HCT116 (cell line): Measurements from ENCODE around the gene ANKMY2. TPM values are rescaled to one million over a fixed set of nuclear protein-coding genes. Genes with fewer than 3 reads are reported as not detected.

Experiments
- ATAC-seq: fragments of 200-7000 bp; cut with Tn5 transposase; 2 replicates; pipeline ENCODE4 v1.9.1; 2020; ENCODE audit warnings: mild to moderate bottlenecking, moderate library complexity
- BruUV-seq: library from RNA; stranded (reverse); fragments of 400-500 nt; replicated peaks from 2 replicates; lab custom pipeline; 2021; lab: Mats Ljungman, UMichigan
- CTCF ChIA-PET: fragments of 300-600 bp; sonication (Branson Sonifier 250); formaldehyde crosslinking; loops from one replicate; lab custom pipeline; 2021; ENCODE audit warnings: antibody characterized with exemption; lab: Charles Lee
- POLR2A ChIA-PET: fragments of 300-600, 350-600 bp; sonication (Branson Sonifier 250); formaldehyde crosslinking; loops from one replicate; lab custom pipeline; 2021; ENCODE audit warnings: antibody characterized with exemption; lab: Charles Lee
- RAD21 ChIA-PET, 2 experiments: fragments of 300-600 bp; sonication (Branson Sonifier 250); formaldehyde crosslinking; loops; one replicate each; lab custom pipeline; 2023; ENCODE audit warnings: low total read pairs in 2 of 2; ENCODE audit not compliant: uncharacterized antibody in 2 of 2, unreplicated experiment in 2 of 2, low non-redundant PET in 1 of 2; lab: Charles Lee
- DNase-seq: peaks from one replicate; pipeline ENCODE4 v3.0.0-alpha.2; 2010; ENCODE audit warnings: low read depth, low spot score
- H2AFZ ChIP-seq: fragments of 200-600 bp; shearing (Covaris generic), sonication (generic); 2 replicates; pipeline ENCODE4 v1.6.1; 2017; ENCODE audit warnings: low read depth, mixed run types, mixed read lengths, antibody characterized with exemption, low read length; ENCODE audit not compliant: poor library complexity, severe bottlenecking
- H3K27ac ChIP-seq: 2 replicates; pipeline ENCODE4 v1.5.1; 2012; ENCODE audit warnings: low read depth, low read length
- H3K27me3 ChIP-seq: fragments of 200-600 bp; sonication (generic); 2 replicates; pipeline ENCODE4 v1.6.1; 2016; ENCODE audit warnings: mixed run types, low read length, mixed read lengths; ENCODE audit not compliant: insufficient read depth
- H3K36me3 ChIP-seq, 2 experiments: fragments of 200-500 bp in 1 of 2; fragments of 200-600 bp in 1 of 2; sonication (Bioruptor generic) in 1 of 2; sonication (generic) in 1 of 2; 2 replicates each; pipeline versions ENCODE4 v1.5.1 to v1.6.1; 2014 to 2016; ENCODE audit warnings: low read length in 2 of 2, inconsistent platforms in 1 of 2, mixed read lengths in 1 of 2, mixed run types in 1 of 2; ENCODE audit not compliant: insufficient read depth in 2 of 2, control insufficient read depth in 1 of 2
- H3K4me1 ChIP-seq, 2 experiments: fragments of 200-600 bp in 1 of 2; sonication (generic) in 1 of 2; 2 replicates each; pipeline versions ENCODE4 v1.5.1 to v1.6.1; 2012 to 2017; ENCODE audit warnings: low read length in 2 of 2, inconsistent platforms in 1 of 2, mild to moderate bottlenecking in 1 of 2, mixed read lengths in 1 of 2, mixed run types in 1 of 2, moderate library complexity in 1 of 2; ENCODE audit not compliant: insufficient read depth in 2 of 2, control insufficient read depth in 1 of 2
- H3K4me2 ChIP-seq: fragments of 200-600 bp; sonication (generic); 2 replicates; pipeline ENCODE4 v1.6.1; 2017; ENCODE audit warnings: mixed run types, low read length, mixed read lengths
- H3K4me3 ChIP-seq, 2 experiments: fragments of 200-600 bp in 1 of 2; sonication (generic) in 1 of 2; replicated peaks in 1 of 2; 2 replicates each; pipeline ENCODE4 v1.5.1; 2011 to 2016; ENCODE audit warnings: low read length in 2 of 2, control low read depth in 1 of 2, low read depth in 1 of 2, mild to moderate bottlenecking in 1 of 2, mixed read lengths in 1 of 2, mixed run types in 1 of 2
- H3K79me2 ChIP-seq: fragments of 200-600 bp; sonication (generic); 2 replicates; pipeline ENCODE4 v1.6.1; 2017; ENCODE audit warnings: mild to moderate bottlenecking, mixed run types, low read length, moderate library complexity, mixed read lengths; ENCODE audit not compliant: insufficient read depth
- H3K9ac ChIP-seq: fragments of 200-600 bp; sonication (generic); 2 replicates; pipeline ENCODE4 v1.6.1; 2016; ENCODE audit warnings: low read length, mixed read lengths
- H3K9me2 ChIP-seq: fragments of 200-600 bp; sonication (generic), shearing (Covaris generic); 2 replicates; pipeline ENCODE4 v1.6.1; 2017; ENCODE audit warnings: mixed run types, mild to moderate bottlenecking, moderate library complexity; ENCODE audit not compliant: insufficient read depth
- H3K9me3 ChIP-seq, 2 experiments: fragments of 200-500 bp in 1 of 2; fragments of 200-600 bp in 1 of 2; sonication (Bioruptor generic) in 1 of 2; sonication (generic) in 1 of 2; 2 replicates each; pipeline ENCODE4 v1.6.1; 2014 to 2017; ENCODE audit warnings: low read length in 2 of 2, mixed read lengths in 2 of 2, inconsistent platforms in 1 of 2, low read depth in 1 of 2, mild to moderate bottlenecking in 1 of 2, mixed run types in 1 of 2, moderate library complexity in 1 of 2; ENCODE audit not compliant: control insufficient read depth in 1 of 2, insufficient read depth in 1 of 2
- H4K20me1 ChIP-seq: fragments of 200-600 bp; sonication (generic), shearing (Covaris generic); 2 replicates; pipeline ENCODE4 v1.6.1; 2017; ENCODE audit warnings: mixed run types, mild to moderate bottlenecking, moderate library complexity; ENCODE audit not compliant: insufficient read depth
- CBX3 ChIP-seq: IDR thresholded peaks from 2 replicates; pipeline ENCODE4 v1.6.1; 2012; ENCODE audit warnings: low read depth
- CEBPB ChIP-seq: IDR thresholded peaks from 2 replicates; pipeline ENCODE4 v1.6.1; 2012; ENCODE audit warnings: low read depth
- EZH2 ChIP-seq: fragments of 200-600 bp; sonication (generic); IDR thresholded peaks from 2 replicates; pipeline ENCODE4 v1.6.1; 2017; ENCODE audit warnings: antibody characterized with exemption, mixed run types
- FOSL1 ChIP-seq: IDR thresholded peaks from 2 replicates; pipeline ENCODE4 v1.6.1; 2012; ENCODE audit warnings: low read depth
- JUND ChIP-seq: IDR thresholded peaks from 2 replicates; pipeline ENCODE4 v1.6.1; 2012
- RAD21 ChIP-seq: IDR thresholded peaks from 2 replicates; pipeline ENCODE4 v1.6.1; 2012; ENCODE audit warnings: low read depth, mild to moderate bottlenecking
- SRF ChIP-seq: IDR thresholded peaks from 2 replicates; pipeline ENCODE4 v1.6.1; 2012; ENCODE audit warnings: low read depth
- TCF7L2 ChIP-seq: IDR thresholded peaks from 2 replicates; pipeline ENCODE4 v1.7.0; 2011; ENCODE audit warnings: borderline replicate concordance, inconsistent platforms; ENCODE audit not compliant: insufficient read depth, insufficient read length; ENCODE audit errors: extremely low read depth
- YY1 ChIP-seq: IDR thresholded peaks from 2 replicates; pipeline ENCODE4 v1.6.1; 2011; ENCODE audit warnings: low read length, low read depth, moderate library complexity, mild to moderate bottlenecking; ENCODE audit not compliant: insufficient replicate concordance; ENCODE audit errors: extremely low read depth
- intact Hi-C: fragments of 100-400 bp; cut with micrococcal nuclease; formaldehyde crosslinking; loops from 2 replicates; pipeline ENCODE4 v1.10.0; 2022
- total RNA-seq: library from RNA; stranded (reverse); gene quantifications from one replicate; pipeline ENCODE4 v1.2.1, GENCODE V29; 2021; ENCODE audit not compliant: unreplicated experiment
- TF ChIP-seq, protein P1 (sequence below), 3 experiments: fragments of 200-600 bp in 1 of 3; sonication (generic) in 1 of 3; IDR thresholded peaks in 2 of 3; conservative IDR thresholded peaks in 1 of 3; 2 replicates each; pipeline ENCODE4 v1.5.1; 2012 to 2017; ENCODE audit warnings: low read depth in 2 of 3, low read length in 2 of 3, antibody characterized with exemption in 1 of 3, borderline replicate concordance in 1 of 3, control low read depth in 1 of 3, mild to moderate bottlenecking in 1 of 3, mixed read lengths in 1 of 3, mixed run types in 1 of 3, moderate library complexity in 1 of 3; ENCODE audit not compliant: insufficient read depth in 1 of 3
- TF ChIP-seq, protein P2 (sequence below): IDR thresholded peaks from 2 replicates; pipeline ENCODE4 v1.6.1; 2012
- TF ChIP-seq, protein P3 (sequence below): IDR thresholded peaks from 2 replicates; pipeline ENCODE4 v1.6.1; 2012

ANKMY2 gene
- total RNA-seq, 1 experiment from 2014 or later, result 24.9 TPM

DNA sequence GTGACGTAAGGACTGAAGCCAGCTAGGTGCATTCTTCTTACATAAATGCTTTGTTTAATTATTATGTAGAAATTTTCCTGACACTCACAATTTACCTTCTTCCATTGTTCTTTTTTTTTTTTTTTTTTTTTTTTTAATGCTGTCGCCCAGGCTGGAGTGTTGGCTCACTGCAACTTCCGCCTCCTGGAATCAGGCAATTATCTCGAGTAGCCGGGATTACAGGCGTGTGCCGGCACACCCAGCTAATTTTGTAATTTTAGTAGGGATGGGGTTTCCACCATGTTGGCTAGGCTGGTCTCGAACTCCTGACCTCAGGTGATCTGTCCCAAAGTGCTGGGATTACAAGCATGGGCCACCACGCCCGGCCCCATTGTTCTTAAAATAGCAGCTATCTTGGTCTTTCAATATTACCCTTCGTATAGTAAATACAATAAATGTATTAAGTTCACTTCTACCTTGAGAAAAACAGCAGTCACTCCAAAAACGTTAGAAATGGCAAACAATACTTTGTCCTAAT is 32.5 kb upstream of the ANKMY2 start:
- ChIA-PET RAD21 (no interaction called here), CTCF (no interaction called here), POLR2A (no interaction called here)
- no peak for DNase-seq
- Histone ChIP-seq H3K9me3 (no peaks in the 10 kb centered on the region), H3K4me3 (no peak overlapping the region), H3K27ac (no peak overlapping the region), H3K9ac (no peak overlapping the region), H3K79me2 (peaks cover 53% of the 10 kb centered on the region), H2AFZ (no peak overlapping the region), H4K20me1 (no peaks in the 10 kb centered on the region), H3K36me3 (peaks cover 22 to 36% of the 10 kb centered on the region in 2 experiments), H3K27me3 (no peaks in the 10 kb centered on the region), H3K4me1 (peaks cover 0 to 3% of the 10 kb centered on the region in 2 experiments; a peak in 1 of 4 replicates), H3K4me2 (no peak overlapping the region), H3K9me2 (no peaks in the 10 kb centered on the region)
- intact Hi-C loops, result loop anchor here (2.0 kb wide), 1 partner anchor 65 kb away; no protein-coding TSS in a partner anchor
- BruUV-seq, result no TSS peak
- no peak for ATAC-seq
- TF ChIP-seq, protein P1, sequence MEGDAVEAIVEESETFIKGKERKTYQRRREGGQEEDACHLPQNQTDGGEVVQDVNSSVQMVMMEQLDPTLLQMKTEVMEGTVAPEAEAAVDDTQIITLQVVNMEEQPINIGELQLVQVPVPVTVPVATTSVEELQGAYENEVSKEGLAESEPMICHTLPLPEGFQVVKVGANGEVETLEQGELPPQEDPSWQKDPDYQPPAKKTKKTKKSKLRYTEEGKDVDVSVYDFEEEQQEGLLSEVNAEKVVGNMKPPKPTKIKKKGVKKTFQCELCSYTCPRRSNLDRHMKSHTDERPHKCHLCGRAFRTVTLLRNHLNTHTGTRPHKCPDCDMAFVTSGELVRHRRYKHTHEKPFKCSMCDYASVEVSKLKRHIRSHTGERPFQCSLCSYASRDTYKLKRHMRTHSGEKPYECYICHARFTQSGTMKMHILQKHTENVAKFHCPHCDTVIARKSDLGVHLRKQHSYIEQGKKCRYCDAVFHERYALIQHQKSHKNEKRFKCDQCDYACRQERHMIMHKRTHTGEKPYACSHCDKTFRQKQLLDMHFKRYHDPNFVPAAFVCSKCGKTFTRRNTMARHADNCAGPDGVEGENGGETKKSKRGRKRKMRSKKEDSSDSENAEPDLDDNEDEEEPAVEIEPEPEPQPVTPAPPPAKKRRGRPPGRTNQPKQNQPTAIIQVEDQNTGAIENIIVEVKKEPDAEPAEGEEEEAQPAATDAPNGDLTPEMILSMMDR (IDR thresholded peaks at IDR 0.05 in 2 of 3, conservative IDR thresholded peaks at IDR 0.05 in 1 of 3; ENCODE audit: borderline replicate concordance in 1 of 3, insufficient read depth in 1 of 3, low read depth in 2 of 3, low read length in 2 of 3), result no peak
- TF ChIP-seq CBX3 (no peak), YY1 (no peak), RAD21 (no peak), CEBPB (no peak), EZH2 (no peak), FOSL1 (no peak), JUND (no peak), SRF (no peak), TCF7L2 (no peak)
- TF ChIP-seq, protein P2, sequence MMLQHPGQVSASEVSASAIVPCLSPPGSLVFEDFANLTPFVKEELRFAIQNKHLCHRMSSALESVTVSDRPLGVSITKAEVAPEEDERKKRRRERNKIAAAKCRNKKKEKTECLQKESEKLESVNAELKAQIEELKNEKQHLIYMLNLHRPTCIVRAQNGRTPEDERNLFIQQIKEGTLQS, result no peak
- TF ChIP-seq, protein P3, sequence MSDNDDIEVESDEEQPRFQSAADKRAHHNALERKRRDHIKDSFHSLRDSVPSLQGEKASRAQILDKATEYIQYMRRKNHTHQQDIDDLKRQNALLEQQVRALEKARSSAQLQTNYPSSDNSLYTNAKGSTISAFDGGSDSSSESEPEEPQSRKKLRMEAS, result no peak
